NCI-H2196 treated with DMSO at 0.1 percent for 48 hours (cell line): ENCODE results near the gene ZBTB32.
A peak's percentile ranks its signal among the peaks of the same experiment; 100 is the strongest.

Experiments
- DNase-seq: peaks from one replicate; lab custom pipeline; 2025; ENCODE audit not compliant: unreplicated experiment; lab: John Stamatoyannopoulos, UW

The ZBTB32 gene

GRCh38 chr19:35695895-35696422 lies 8.4 kb upstream of the ZBTB32 start:
- no peak for DNase-seq

GRCh38 chr19:35696835-35697234 lies 7.5 kb upstream of the ZBTB32 start:
- no peak for DNase-seq

- DNase-seq, result peak; percentile 97
These were observed 1.9 kb upstream of the ZBTB32 start for GRCh38 chr19:35702223-35703012.

GRCh38 chr19:35703343-35703742 lies 1.0 kb upstream of the ZBTB32 start:
- DNase-seq, result peak; percentile 28

- no peak for DNase-seq
These were observed 4.0 kb downstream of the ZBTB32 start for GRCh38 chr19:35708391-35708790.

- no peak for DNase-seq
These were observed 6.7 kb downstream of the ZBTB32 start for GRCh38 chr19:35710784-35711723.

- DNase-seq, result no peak
These were observed 8.5 kb downstream of the ZBTB32 start for GRCh38 chr19:35712567-35713505.

GRCh38 chr19:35713506-35713850 lies 9.1 kb downstream of the ZBTB32 start:
- DNase-seq, result no peak

- DNase-seq, result no peak
These were observed 9.6 kb downstream of the ZBTB32 start for GRCh38 chr19:35713904-35714495.

- DNase-seq, result no peak
These were observed 10.4 kb downstream of the ZBTB32 start for GRCh38 chr19:35714601-35715354.

- no peak for DNase-seq
These were observed 11.0 kb downstream of the ZBTB32 start for GRCh38 chr19:35715355-35715809.

GRCh38 chr19:35715981-35716800 lies 11.8 kb downstream of the ZBTB32 start:
- DNase-seq, result no peak

GRCh38 chr19:35716801-35717664 lies 12.7 kb downstream of the ZBTB32 start:
- DNase-seq, result peak; percentile 85

- peak; percentile 91 for DNase-seq
These were observed 13.4 kb downstream of the ZBTB32 start, which contains the start of gene KMT2B for GRCh38 chr19:35717665-35718344. TSS of gene KMT2B (plus strand) at chr19:35718003. CDS start at chr19:35718019, 16 bp downstream.

- no peak for DNase-seq
These were observed 14.1 kb downstream of the ZBTB32 start for GRCh38 chr19:35718345-35719041.

GRCh38 chr19:35719402-35720162 lies 15.2 kb downstream of the ZBTB32 start:
- no peak for DNase-seq
